ENCODE results near the gene KAT5.

The KAT5 gene

GRCh38 chr11:65717906-65718305, 5.9 kb downstream of the KAT5 start:
- peaks cover 24% of the 10 kb centered on the region for H3K4me1 ChIP-seq (ENCODE audit: control insufficient read depth, insufficient read depth, low read depth, low read length)
- H2BK12ac ChIP-seq (ENCODE audit: low read length in 2 of 2) = no peak overlapping the region
- WGBS = 88% methylated on average over 6 of the region's 6 CpGs
- no peak overlapping the region for H4K8ac ChIP-seq (ENCODE audit: low read length)
- no peak overlapping the region for H2BK120ac ChIP-seq (ENCODE audit: low read depth, low read length)
- H2AK5ac ChIP-seq (ENCODE audit: low read length, severe bottlenecking) = no peak overlapping the region
- no peak overlapping the region for H3K27ac ChIP-seq (ENCODE audit: low read length, poor library complexity, severe bottlenecking)
- H3K9me3 ChIP-seq (ENCODE audit: control insufficient read depth, low read length) = no peaks in the 10 kb centered on the region
- H2AFZ ChIP-seq (ENCODE audit: low read depth, low read length) = no peak overlapping the region
- H3K4me2 ChIP-seq (ENCODE audit: low read length, poor library complexity, severe bottlenecking) = no peak overlapping the region
- no peak for DNase-seq
- H3K18ac ChIP-seq (ENCODE audit: low read depth in 1 of 2, low read length in 2 of 2) = no peak overlapping the region
- H3K27me3 ChIP-seq (ENCODE audit: control insufficient read depth in 1 of 2, insufficient read depth in 1 of 2, low read length in 2 of 2) = no peaks in the 10 kb centered on the region
- H3K4me3 ChIP-seq (ENCODE audit: insufficient read depth in 1 of 2, low read depth in 1 of 2, low read length in 2 of 2) = no peak overlapping the region
- H3K9ac ChIP-seq (ENCODE audit: low read length) = peak overlapping the region; percentile 95
- no peak overlapping the region for H3K14ac ChIP-seq (ENCODE audit: low read length in 2 of 2)
- H2BK15ac ChIP-seq (ENCODE audit: low read depth, poor library complexity, severe bottlenecking) = no peak overlapping the region
- H3K36me3 ChIP-seq (ENCODE audit: control insufficient read depth in 1 of 2, insufficient read depth in 2 of 2, low read depth in 1 of 2, low read length in 2 of 2) = peaks cover 65 to 66% of the 10 kb centered on the region in 2 experiments
- no peak overlapping the region for H2BK5ac ChIP-seq (ENCODE audit: low read depth, low read length, poor library complexity, severe bottlenecking)
- H4K91ac ChIP-seq (ENCODE audit: low read length) = no peak overlapping the region
- H3K79me1 ChIP-seq (replicated peaks; ENCODE audit: low read length, poor library complexity, severe bottlenecking) = peaks cover 45% of the 10 kb centered on the region
- no peak overlapping the region for H3K23ac ChIP-seq (ENCODE audit: low read length in 2 of 2)
- H3K4ac ChIP-seq (ENCODE audit: low read depth in 1 of 2, low read length in 2 of 2) = no peak overlapping the region

- Histone ChIP-seq H3K14ac (ENCODE audit: low read length in 2 of 2) (no peak overlapping the region), H3K27me3 (ENCODE audit: control insufficient read depth in 1 of 2, insufficient read depth in 1 of 2, low read length in 2 of 2) (no peaks in the 10 kb centered on the region), H3K79me1 (replicated peaks; ENCODE audit: low read length, poor library complexity, severe bottlenecking) (peaks cover 39% of the 10 kb centered on the region), H3K4me2 (ENCODE audit: low read length, poor library complexity, severe bottlenecking) (no peak overlapping the region), H3K36me3 (ENCODE audit: control insufficient read depth in 1 of 2, insufficient read depth in 2 of 2, low read depth in 1 of 2, low read length in 2 of 2) (peaks cover 59% of the 10 kb centered on the region in 2 experiments), H3K9me3 (ENCODE audit: control insufficient read depth, low read length) (no peaks in the 10 kb centered on the region), H2AFZ (ENCODE audit: low read depth, low read length) (no peak overlapping the region), H3K4me3 (ENCODE audit: insufficient read depth in 1 of 2, low read depth in 1 of 2, low read length in 2 of 2) (peak overlapping the region in 1 of 2 experiments; percentile 95), H4K91ac (ENCODE audit: low read length) (no peak overlapping the region), H4K8ac (ENCODE audit: low read length) (no peak overlapping the region), H3K23ac (ENCODE audit: low read length in 2 of 2) (no peak overlapping the region), H3K4me1 (ENCODE audit: control insufficient read depth, insufficient read depth, low read depth, low read length) (peaks cover 18% of the 10 kb centered on the region), H2BK120ac (ENCODE audit: low read depth, low read length) (no peak overlapping the region), H3K9ac (ENCODE audit: low read length) (peak overlapping the region; percentile 95), H2BK5ac (ENCODE audit: low read depth, low read length, poor library complexity, severe bottlenecking) (no peak overlapping the region), H2BK12ac (ENCODE audit: low read length in 2 of 2) (no peak overlapping the region), H2BK15ac (ENCODE audit: low read depth, poor library complexity, severe bottlenecking) (no peak overlapping the region), H2AK5ac (ENCODE audit: low read length, severe bottlenecking) (no peak overlapping the region), H3K18ac (ENCODE audit: low read depth in 1 of 2, low read length in 2 of 2) (no peak overlapping the region), H3K4ac (ENCODE audit: low read depth in 1 of 2, low read length in 2 of 2) (no peak overlapping the region), H3K27ac (ENCODE audit: low read length, poor library complexity, severe bottlenecking) (no peak overlapping the region)
- 99% methylated on average over 4 of the region's 4 CpGs for WGBS
- DNase-seq = no peak
Measured at GRCh38 chr11:65718531-65718930, 6.5 kb downstream of the KAT5 start.

GRCh38 chr11:65718964-65719492, 7.0 kb downstream of the KAT5 start:
- H3K79me1 ChIP-seq (replicated peaks; ENCODE audit: low read length, poor library complexity, severe bottlenecking) = peaks cover 36% of the 10 kb centered on the region
- H3K9me3 ChIP-seq (ENCODE audit: control insufficient read depth, low read length) = no peaks in the 10 kb centered on the region
- no peak for DNase-seq
- no peak overlapping the region for H3K23ac ChIP-seq (ENCODE audit: low read length in 2 of 2)
- no peak overlapping the region for H3K18ac ChIP-seq (ENCODE audit: low read depth in 1 of 2, low read length in 2 of 2)
- H3K27ac ChIP-seq (ENCODE audit: low read length, poor library complexity, severe bottlenecking) = no peak overlapping the region
- no peak overlapping the region for H4K8ac ChIP-seq (ENCODE audit: low read length)
- H2BK12ac ChIP-seq (ENCODE audit: low read length in 2 of 2) = no peak overlapping the region
- H3K27me3 ChIP-seq (ENCODE audit: control insufficient read depth in 1 of 2, insufficient read depth in 1 of 2, low read length in 2 of 2) = no peaks in the 10 kb centered on the region
- peaks cover 54% of the 10 kb centered on the region in 2 experiments for H3K36me3 ChIP-seq (ENCODE audit: control insufficient read depth in 1 of 2, insufficient read depth in 2 of 2, low read depth in 1 of 2, low read length in 2 of 2)
- H2AFZ ChIP-seq (ENCODE audit: low read depth, low read length) = no peak overlapping the region
- H3K9ac ChIP-seq (ENCODE audit: low read length) = peak overlapping the region; percentile 95
- no peak overlapping the region for H2BK120ac ChIP-seq (ENCODE audit: low read depth, low read length)
- H3K4me3 ChIP-seq (ENCODE audit: insufficient read depth in 1 of 2, low read depth in 1 of 2, low read length in 2 of 2) = peak overlapping the region in 1 of 2 experiments; percentile 95
- peak overlapping the region; percentile 74 for H3K4me2 ChIP-seq (ENCODE audit: low read length, poor library complexity, severe bottlenecking)
- no peak overlapping the region for H2AK5ac ChIP-seq (ENCODE audit: low read length, severe bottlenecking)
- H2BK5ac ChIP-seq (ENCODE audit: low read depth, low read length, poor library complexity, severe bottlenecking) = no peak overlapping the region
- 96% methylated on average over 8 of the region's 10 CpGs for WGBS
- no peak overlapping the region for H4K91ac ChIP-seq (ENCODE audit: low read length)
- H3K4ac ChIP-seq (ENCODE audit: low read depth in 1 of 2, low read length in 2 of 2) = peak overlapping the region in 1 of 2 experiments; percentile 18
- H3K14ac ChIP-seq (ENCODE audit: low read length in 2 of 2) = no peak overlapping the region
- H3K4me1 ChIP-seq (ENCODE audit: control insufficient read depth, insufficient read depth, low read depth, low read length) = peaks cover 18% of the 10 kb centered on the region
- H2BK15ac ChIP-seq (ENCODE audit: low read depth, poor library complexity, severe bottlenecking) = no peak overlapping the region

GRCh38 chr11:65719871-65720210, 7.8 kb downstream of the KAT5 start:
- peak overlapping the region; percentile 24 for H4K8ac ChIP-seq (ENCODE audit: low read length)
- peak overlapping the region; percentile 26 for H2BK15ac ChIP-seq (ENCODE audit: low read depth, poor library complexity, severe bottlenecking)
- H3K4me3 ChIP-seq (ENCODE audit: insufficient read depth in 1 of 2, low read depth in 1 of 2, low read length in 2 of 2) = peak overlapping the region; percentile 78 to 95
- peaks cover 46% of the 10 kb centered on the region in 2 experiments for H3K36me3 ChIP-seq (ENCODE audit: control insufficient read depth in 1 of 2, insufficient read depth in 2 of 2, low read depth in 1 of 2, low read length in 2 of 2)
- no peak overlapping the region for H3K14ac ChIP-seq (ENCODE audit: low read length in 2 of 2)
- no peak overlapping the region for H2BK120ac ChIP-seq (ENCODE audit: low read depth, low read length)
- peak overlapping the region in 1 of 2 experiments; percentile 71 for H3K18ac ChIP-seq (ENCODE audit: low read depth in 1 of 2, low read length in 2 of 2)
- peak overlapping the region in 1 of 2 experiments; percentile 19 for H3K23ac ChIP-seq (ENCODE audit: low read length in 2 of 2)
- peaks cover 28% of the 10 kb centered on the region for H3K79me1 ChIP-seq (replicated peaks; ENCODE audit: low read length, poor library complexity, severe bottlenecking)
- H4K91ac ChIP-seq (ENCODE audit: low read length) = no peak overlapping the region
- peaks cover 14% of the 10 kb centered on the region for H3K4me1 ChIP-seq (ENCODE audit: control insufficient read depth, insufficient read depth, low read depth, low read length)
- no peaks in the 10 kb centered on the region for H3K27me3 ChIP-seq (ENCODE audit: control insufficient read depth in 1 of 2, insufficient read depth in 1 of 2, low read length in 2 of 2)
- H2BK5ac ChIP-seq (ENCODE audit: low read depth, low read length, poor library complexity, severe bottlenecking) = no peak overlapping the region
- H2AK5ac ChIP-seq (ENCODE audit: low read length, severe bottlenecking) = no peak overlapping the region
- DNase-seq = peak; percentile 60
- 6% methylated on average over 16 of the region's 17 CpGs for WGBS
- H3K4ac ChIP-seq (ENCODE audit: low read depth in 1 of 2, low read length in 2 of 2) = peak overlapping the region in 1 of 2 experiments; percentile 19
- no peak overlapping the region for H2BK12ac ChIP-seq (ENCODE audit: low read length in 2 of 2)
- H2AFZ ChIP-seq (ENCODE audit: low read depth, low read length) = peak overlapping the region; percentile 72
- H3K9me3 ChIP-seq (ENCODE audit: control insufficient read depth, low read length) = no peaks in the 10 kb centered on the region
- H3K9ac ChIP-seq (ENCODE audit: low read length) = peak overlapping the region; percentile 95
- peak overlapping the region; percentile 74 for H3K4me2 ChIP-seq (ENCODE audit: low read length, poor library complexity, severe bottlenecking)
- H3K27ac ChIP-seq (ENCODE audit: low read length, poor library complexity, severe bottlenecking) = peak overlapping the region; percentile 39

Data from mesenchymal stem cell (in vitro differentiated cells and primary cell).